Right atrium auricular region (tissue), 2 donors: ENCODE results near the gene CPPED1. TPM values are rescaled to one million over a fixed set of nuclear protein-coding genes. Genes with fewer than 3 reads are reported as not detected.

Experiments
- DNase-seq: peaks from one replicate; pipeline ENCODE4 v3.0.0-alpha.2; 2019; ENCODE audit warnings: low spot score
- H3K27ac ChIP-seq, 2 donors: fragments of 200-600 bp; sonication (generic); 1 replicate in 1 of 2; 2 replicates in 1 of 2; pipeline ENCODE4 v1.5.1; 2016 to 2019
- H3K27me3 ChIP-seq, 2 donors: fragments of 200-600 bp; sonication (generic); one replicate each; pipeline versions ENCODE4 v1.5.1 to v1.6.0; 2017 to 2019
- H3K36me3 ChIP-seq: fragments of 200-600 bp; sonication (generic); one replicate; pipeline ENCODE4 v1.5.1; 2016
- H3K4me1 ChIP-seq, 2 donors: fragments of 200-600 bp; sonication (generic); one replicate each; pipeline versions ENCODE4 v1.5.1 to v1.6.0; 2017 to 2019
- H3K4me3 ChIP-seq, 2 donors: fragments of 200-600 bp; sonication (generic); 1 replicate in 1 of 2; 2 replicates in 1 of 2; pipeline ENCODE4 v1.5.1; 2017 to 2019; ENCODE audit warnings: mild to moderate bottlenecking in 1 of 2, moderate library complexity in 1 of 2
- H3K9me3 ChIP-seq, 2 donors: fragments of 200-600 bp; sonication (generic); one replicate each; pipeline ENCODE4 v1.5.1; 2019
- microRNA-seq, 2 donors: library from miRNA; unstranded; fragments of <30 nt; microRNA quantifications; one replicate each; pipeline ENCODE4, GENCODE V29; 2016 to 2017; ENCODE audit warnings: borderline number of aligned reads in 2 of 2, borderline replicate concordance in 1 of 2
- total RNA-seq, 2 donors: library from RNA; depleted of rRNA; stranded (reverse); fragments of >200 nt; gene quantifications; one replicate each; pipeline ENCODE4 v1.1.0, GENCODE V29; 2016
- TF ChIP-seq, protein P1 (sequence below), 2 donors: fragments of 200-600 bp; sonication (generic); IDR thresholded peaks; one replicate each; pipeline ENCODE4 v1.5.1; 2019; ENCODE audit warnings: antibody characterized with exemption in 2 of 2

The CPPED1 gene
- total RNA-seq, 2 donors from 2014 or later = 5.9 to 6.4 TPM

- TF ChIP-seq, protein P1, sequence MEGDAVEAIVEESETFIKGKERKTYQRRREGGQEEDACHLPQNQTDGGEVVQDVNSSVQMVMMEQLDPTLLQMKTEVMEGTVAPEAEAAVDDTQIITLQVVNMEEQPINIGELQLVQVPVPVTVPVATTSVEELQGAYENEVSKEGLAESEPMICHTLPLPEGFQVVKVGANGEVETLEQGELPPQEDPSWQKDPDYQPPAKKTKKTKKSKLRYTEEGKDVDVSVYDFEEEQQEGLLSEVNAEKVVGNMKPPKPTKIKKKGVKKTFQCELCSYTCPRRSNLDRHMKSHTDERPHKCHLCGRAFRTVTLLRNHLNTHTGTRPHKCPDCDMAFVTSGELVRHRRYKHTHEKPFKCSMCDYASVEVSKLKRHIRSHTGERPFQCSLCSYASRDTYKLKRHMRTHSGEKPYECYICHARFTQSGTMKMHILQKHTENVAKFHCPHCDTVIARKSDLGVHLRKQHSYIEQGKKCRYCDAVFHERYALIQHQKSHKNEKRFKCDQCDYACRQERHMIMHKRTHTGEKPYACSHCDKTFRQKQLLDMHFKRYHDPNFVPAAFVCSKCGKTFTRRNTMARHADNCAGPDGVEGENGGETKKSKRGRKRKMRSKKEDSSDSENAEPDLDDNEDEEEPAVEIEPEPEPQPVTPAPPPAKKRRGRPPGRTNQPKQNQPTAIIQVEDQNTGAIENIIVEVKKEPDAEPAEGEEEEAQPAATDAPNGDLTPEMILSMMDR (IDR thresholded peaks at IDR 0.05) = no peak
- Histone ChIP-seq H3K4me3 (no peak overlapping the region), H3K27ac (no peak overlapping the region), H3K27me3 (no peaks in the 10 kb centered on the region), H3K4me1 (no peaks in the 10 kb centered on the region), H3K36me3 (no peaks in the 10 kb centered on the region), H3K9me3 (peaks cover 0 to 10% of the 10 kb centered on the region in 2 donors)
- no peak for DNase-seq
These were observed 193.6 kb downstream of the CPPED1 start for GRCh38 chr16:12609937-12610699.

Small RNA genes within 50 kb of the gene (microRNA-seq; reads per million reads assigned to microRNA genes)
- gene MIR4718 = 0 reads per million in 2 donors

Other genes starting within 250 kb of the CPPED1 start
- gene SHISA9, start 97.7 kb upstream of the CPPED1 start, total RNA-seq = under 1 TPM; 0.41 to 0.47 TPM